K562 (cell line): ENCODE measurements around the gene CALU. TPM values are rescaled to one million over a fixed set of nuclear protein-coding genes. Genes with fewer than 3 reads are reported as not detected.
A peak's percentile ranks its signal among the peaks of the same experiment; 100 is the strongest.

Source experiments
- ARNT ChIP-seq, 2 experiments: fragments of 450-650 bp; IDR thresholded peaks; 2 replicates each; pipeline ENCODE4 v1.6.1; 2016; ENCODE audit warnings: mild to moderate bottlenecking in 1 of 2
- ATF1 ChIP-seq, 2 experiments: fragments of 450-650 bp in 1 of 2; IDR thresholded peaks; 2 replicates each; pipeline ENCODE4 v1.6.1; 2016; ENCODE audit warnings: missing compliant biosample characterization in 1 of 2, missing genetic modification characterization in 1 of 2
- BHLHE40 ChIP-seq: IDR thresholded peaks from 2 replicates; pipeline ENCODE4 v1.6.1; 2011; ENCODE audit warnings: low read length, improper control_type of control experiment
- CHD2 ChIP-seq: IDR thresholded peaks from 2 replicates; pipeline ENCODE4 v1.6.1; 2011; ENCODE audit warnings: low read depth, low read length
- DMBX1 ChIP-seq: fragments of 250-450 bp; sonication (Bioruptor Pico); IDR thresholded peaks from 2 replicates; pipeline ENCODE4 v1.8.0; 2022; ENCODE audit warnings: inconsistent platforms, mild to moderate bottlenecking, moderate library complexity, borderline replicate concordance
- FOXA1 ChIP-seq: fragments of 450-650 bp; IDR thresholded peaks from 2 replicates; pipeline ENCODE4 v1.6.1; 2016; ENCODE audit warnings: mild to moderate bottlenecking, borderline replicate concordance
- MBD2 ChIP-seq: sonication (generic); IDR thresholded peaks from 2 replicates; pipeline ENCODE4 v1.6.1; 2016; ENCODE audit warnings: low read depth, borderline replicate concordance
- MEIS2 ChIP-seq: fragments of 450-650 bp; IDR thresholded peaks from 2 replicates; pipeline ENCODE4 v1.6.1; 2014; ENCODE audit warnings: mild to moderate bottlenecking; ENCODE audit not compliant: partially characterized antibody
- PPARD ChIP-seq: fragments of 250-450 bp; sonication (Bioruptor Pico); IDR thresholded peaks from 2 replicates; pipeline ENCODE4 v1.8.0; 2022; ENCODE audit warnings: inconsistent platforms, mild to moderate bottlenecking, moderate library complexity
- SMARCA5 ChIP-seq: fragments of 450-650 bp; IDR thresholded peaks from 2 replicates; pipeline ENCODE4 v1.6.1; 2016
- TAF9B ChIP-seq: fragments of 450-650 bp; IDR thresholded peaks from 2 replicates; pipeline ENCODE4 v1.6.1; 2018; ENCODE audit warnings: mild to moderate bottlenecking; ENCODE audit not compliant: partially characterized antibody
- TAL1 ChIP-seq: fragments of 450-650 bp; IDR thresholded peaks from 2 replicates; pipeline ENCODE4 v1.6.1; 2016; ENCODE audit warnings: mild to moderate bottlenecking
- ZBTB8A ChIP-seq: fragments of 450-650 bp; IDR thresholded peaks from 2 replicates; pipeline ENCODE4 v1.6.1; 2018; ENCODE audit warnings: mild to moderate bottlenecking, moderate library complexity; ENCODE audit not compliant: partially characterized antibody
- ZC3H4 ChIP-seq: sonication (generic); formaldehyde crosslinking; IDR thresholded peaks from 2 replicates; pipeline ENCODE4 v1.9.0; 2021; ENCODE audit warnings: missing genetic modification reagents, borderline replicate concordance
- ZFP30 ChIP-seq: fragments of 250-450 bp; sonication (Bioruptor Pico); IDR thresholded peaks from 2 replicates; pipeline ENCODE4 v1.8.0; 2022; ENCODE audit warnings: moderate library complexity, mild to moderate bottlenecking, inconsistent platforms, borderline replicate concordance
- ZFP36 ChIP-seq: fragments of 150-350 bp; IDR thresholded peaks from 2 replicates; pipeline ENCODE4 v1.6.1; 2018; ENCODE audit warnings: low read length, low read depth; ENCODE audit not compliant: partially characterized antibody
- ZNF143 ChIP-seq: sonication (generic); formaldehyde crosslinking; IDR thresholded peaks from 2 replicates; pipeline ENCODE4 v1.9.0; 2022; ENCODE audit warnings: mild to moderate bottlenecking, missing genetic modification reagents
- ZNF778 ChIP-seq: fragments of 450-650 bp; formaldehyde crosslinking; IDR thresholded peaks from 2 replicates; pipeline ENCODE4 v1.4.0; 2020; ENCODE audit warnings: mild to moderate bottlenecking, moderate library complexity
- ZZZ3 ChIP-seq: fragments of 450-650 bp; IDR thresholded peaks from 2 replicates; pipeline ENCODE4 v1.6.1; 2016; ENCODE audit warnings: antibody characterized with exemption, mild to moderate bottlenecking, moderate library complexity
- polyA plus RNA-seq, 8 experiments: library from polyadenylated mRNA; depleted of rRNA in 4 of 8; stranded (reverse) in 5 of 8; unstranded in 3 of 8; fragments of >200 nt; fragmentation: Nextera tagmentation in 2 of 8; fragmentation: Illumina TruSeq in 1 of 8; extraction: Ambion mirVana in 2 of 8; extraction: Trizol in 1 of 8; gene quantifications; 2 replicates each; pipeline versions ENCODE4 v1.2.1 to v1.2.3, GENCODE V29; 2011 to 2014; ENCODE audit warnings: inconsistent platforms in 1 of 8, missing spikeins in 1 of 8
- total RNA-seq, 7 experiments: library from RNA; depleted of rRNA in 6 of 7; stranded (reverse); fragments of >200 nt in 6 of 7; fragmentation: Illumina TruSeq in 2 of 7; extraction: Trizol in 2 of 7; gene quantifications; 2 replicates each; pipeline versions ENCODE4 v1.2.1 to v1.2.3, GENCODE V29; 2011 to 2021; ENCODE audit warnings: low replicate concordance in 1 of 7
- TF ChIP-seq, protein P1 (sequence below): sonication (generic); formaldehyde crosslinking; IDR thresholded peaks from 2 replicates; pipeline ENCODE4 v1.8.1; 2023; ENCODE audit warnings: mild to moderate bottlenecking, missing genetic modification reagents
- TF ChIP-seq, protein P2 (sequence below), 2 experiments: IDR thresholded peaks; 2 replicates each; pipeline ENCODE4 v1.6.1; 2012; ENCODE audit warnings: improper control_type of control experiment in 2 of 2, low read depth in 2 of 2, low read length in 2 of 2, borderline replicate concordance in 1 of 2
- TF ChIP-seq, protein P3 (sequence below), 2 experiments: fragments of 450-650 bp in 1 of 2; sonication (generic) in 1 of 2; formaldehyde crosslinking in 1 of 2; IDR thresholded peaks in 1 of 2; conservative IDR thresholded peaks in 1 of 2; 2 replicates each; pipeline versions ENCODE4 v1.6.1 to v1.8.1; 2016 to 2023; ENCODE audit warnings: mild to moderate bottlenecking in 2 of 2, moderate library complexity in 2 of 2, inconsistent platforms in 1 of 2, missing genetic modification reagents in 1 of 2
- TF ChIP-seq, protein P4 (sequence below): fragments of 250-450 bp; sonication (Bioruptor Pico); IDR thresholded peaks from 2 replicates; pipeline ENCODE4 v1.5.0; 2020; ENCODE audit warnings: mild to moderate bottlenecking

Gene CALU
- total and polyA plus RNA-seq, 9 of the 15 experiments (the other 6 are each of a cell fraction or from before 2014, with no cell fraction given), result 166 to 286 (median 215) TPM

DNA sequence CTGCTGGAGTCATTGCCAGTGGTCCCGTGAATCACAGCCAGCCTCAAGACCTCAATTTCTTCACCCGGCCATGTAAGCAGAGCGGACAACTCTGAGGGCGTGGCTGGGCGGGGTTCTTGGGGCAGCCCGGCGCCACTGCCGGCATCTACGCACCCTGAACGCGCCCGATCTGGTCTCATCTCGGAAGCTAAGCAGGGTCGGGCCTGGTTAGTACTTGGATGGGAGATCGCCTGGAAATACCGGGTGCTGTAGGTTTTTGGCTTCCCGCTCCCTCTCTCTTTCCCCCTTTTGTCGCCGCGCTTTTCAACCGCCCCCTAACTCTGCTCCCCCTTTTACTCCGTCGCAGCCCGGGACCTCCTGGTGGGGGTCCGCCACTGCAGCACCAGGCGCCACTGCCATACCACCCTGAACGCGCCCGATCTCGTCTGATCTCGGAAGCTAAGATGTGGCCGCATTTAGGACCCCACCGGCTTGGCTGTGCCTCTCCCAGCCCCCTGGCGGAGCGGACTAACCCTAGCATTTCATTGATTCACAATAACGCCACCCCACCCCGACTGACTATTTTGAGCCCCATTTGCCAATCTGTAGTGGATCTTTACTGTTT is 41.8 kb upstream of the CALU start (continued):
- no peak for TF ChIP-seq DMBX1 (CRISPR knock-in tag)
- peak; percentile 11 for TF ChIP-seq ZFP36
- no peak for TF ChIP-seq PPARD (CRISPR knock-in tag)
- peak; percentile 61 for TF ChIP-seq BHLHE40
- peak; percentile 78; the same call in 1 of the 2 replicates for TF ChIP-seq ZZZ3
- no peak for TF ChIP-seq ZC3H4
- TF ChIP-seq MBD2, result no peak
- TF ChIP-seq, protein P1, sequence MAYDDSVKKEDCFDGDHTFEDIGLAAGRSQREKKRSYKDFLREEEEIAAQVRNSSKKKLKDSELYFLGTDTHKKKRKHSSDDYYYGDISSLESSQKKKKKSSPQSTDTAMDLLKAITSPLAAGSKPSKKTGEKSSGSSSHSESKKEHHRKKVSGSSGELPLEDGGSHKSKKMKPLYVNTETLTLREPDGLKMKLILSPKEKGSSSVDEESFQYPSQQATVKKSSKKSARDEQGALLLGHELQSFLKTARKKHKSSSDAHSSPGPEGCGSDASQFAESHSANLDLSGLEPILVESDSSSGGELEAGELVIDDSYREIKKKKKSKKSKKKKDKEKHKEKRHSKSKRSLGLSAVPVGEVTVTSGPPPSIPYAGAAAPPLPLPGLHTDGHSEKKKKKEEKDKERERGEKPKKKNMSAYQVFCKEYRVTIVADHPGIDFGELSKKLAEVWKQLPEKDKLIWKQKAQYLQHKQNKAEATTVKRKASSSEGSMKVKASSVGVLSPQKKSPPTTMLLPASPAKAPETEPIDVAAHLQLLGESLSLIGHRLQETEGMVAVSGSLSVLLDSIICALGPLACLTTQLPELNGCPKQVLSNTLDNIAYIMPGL (CRISPR knock-in tag), result no peak; the same call in 1 of the 2 replicates
- TF ChIP-seq, protein P2, sequence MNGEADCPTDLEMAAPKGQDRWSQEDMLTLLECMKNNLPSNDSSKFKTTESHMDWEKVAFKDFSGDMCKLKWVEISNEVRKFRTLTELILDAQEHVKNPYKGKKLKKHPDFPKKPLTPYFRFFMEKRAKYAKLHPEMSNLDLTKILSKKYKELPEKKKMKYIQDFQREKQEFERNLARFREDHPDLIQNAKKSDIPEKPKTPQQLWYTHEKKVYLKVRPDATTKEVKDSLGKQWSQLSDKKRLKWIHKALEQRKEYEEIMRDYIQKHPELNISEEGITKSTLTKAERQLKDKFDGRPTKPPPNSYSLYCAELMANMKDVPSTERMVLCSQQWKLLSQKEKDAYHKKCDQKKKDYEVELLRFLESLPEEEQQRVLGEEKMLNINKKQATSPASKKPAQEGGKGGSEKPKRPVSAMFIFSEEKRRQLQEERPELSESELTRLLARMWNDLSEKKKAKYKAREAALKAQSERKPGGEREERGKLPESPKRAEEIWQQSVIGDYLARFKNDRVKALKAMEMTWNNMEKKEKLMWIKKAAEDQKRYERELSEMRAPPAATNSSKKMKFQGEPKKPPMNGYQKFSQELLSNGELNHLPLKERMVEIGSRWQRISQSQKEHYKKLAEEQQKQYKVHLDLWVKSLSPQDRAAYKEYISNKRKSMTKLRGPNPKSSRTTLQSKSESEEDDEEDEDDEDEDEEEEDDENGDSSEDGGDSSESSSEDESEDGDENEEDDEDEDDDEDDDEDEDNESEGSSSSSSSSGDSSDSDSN (IDR thresholded peaks at IDR 0.05; ENCODE audit: borderline replicate concordance in 1 of 2, low read depth in 2 of 2, low read length in 2 of 2), result no peak
- peak in 1 of 2 experiments; percentile 88; a peak in 1 of 4 replicates for TF ChIP-seq ARNT (IDR thresholded peaks at IDR 0.05)
- no peak; the same call in 1 of the 2 replicates for TF ChIP-seq TAL1
- TF ChIP-seq ZNF778 (CRISPR knock-in tag), result no peak
- TF ChIP-seq CHD2, result 0 out of 2 replicates have a peak, but pooled peaks have one; percentile 24
- TF ChIP-seq SMARCA5, result peak; percentile 84
- TF ChIP-seq ZFP30 (CRISPR knock-in tag), result no peak
- TF ChIP-seq, protein P3, sequence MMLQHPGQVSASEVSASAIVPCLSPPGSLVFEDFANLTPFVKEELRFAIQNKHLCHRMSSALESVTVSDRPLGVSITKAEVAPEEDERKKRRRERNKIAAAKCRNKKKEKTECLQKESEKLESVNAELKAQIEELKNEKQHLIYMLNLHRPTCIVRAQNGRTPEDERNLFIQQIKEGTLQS (IDR thresholded peaks at IDR 0.05), result no peak
- TF ChIP-seq, protein P3 (CRISPR knock-in tag; conservative IDR thresholded peaks at IDR 0.05), result peak; percentile 55; the same call in 1 of the 2 replicates
- no peak for TF ChIP-seq ZNF143 (CRISPR knock-in tag)
- TF ChIP-seq FOXA1, result no peak
- TF ChIP-seq, protein P4, sequence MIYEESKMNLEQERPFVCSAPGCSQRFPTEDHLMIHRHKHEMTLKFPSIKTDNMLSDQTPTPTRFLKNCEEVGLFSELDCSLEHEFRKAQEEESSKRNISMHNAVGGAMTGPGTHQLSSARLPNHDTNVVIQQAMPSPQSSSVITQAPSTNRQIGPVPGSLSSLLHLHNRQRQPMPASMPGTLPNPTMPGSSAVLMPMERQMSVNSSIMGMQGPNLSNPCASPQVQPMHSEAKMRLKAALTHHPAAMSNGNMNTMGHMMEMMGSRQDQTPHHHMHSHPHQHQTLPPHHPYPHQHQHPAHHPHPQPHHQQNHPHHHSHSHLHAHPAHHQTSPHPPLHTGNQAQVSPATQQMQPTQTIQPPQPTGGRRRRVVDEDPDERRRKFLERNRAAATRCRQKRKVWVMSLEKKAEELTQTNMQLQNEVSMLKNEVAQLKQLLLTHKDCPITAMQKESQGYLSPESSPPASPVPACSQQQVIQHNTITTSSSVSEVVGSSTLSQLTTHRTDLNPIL (CRISPR knock-in tag), result no peak
- no peak for TF ChIP-seq MEIS2
- TF ChIP-seq ZBTB8A, result no peak
- TF ChIP-seq TAF9B, result no peak
- no peak for TF ChIP-seq ATF1 (CRISPR knock-in tag; IDR thresholded peaks at IDR 0.05)
- peak; percentile 91 for TF ChIP-seq ATF1 (tag; IDR thresholded peaks at IDR 0.05)
